ENCODE data around the gene FALEC. TPM values are rescaled to one million over a fixed set of nuclear protein-coding genes. Genes with fewer than 3 reads are reported as not detected.

FALEC gene
- polyA plus RNA-seq, 1 donor (not counting 4 experiments of a cell fraction or from before 2014, with no cell fraction given), result 0.12 TPM

DNA sequence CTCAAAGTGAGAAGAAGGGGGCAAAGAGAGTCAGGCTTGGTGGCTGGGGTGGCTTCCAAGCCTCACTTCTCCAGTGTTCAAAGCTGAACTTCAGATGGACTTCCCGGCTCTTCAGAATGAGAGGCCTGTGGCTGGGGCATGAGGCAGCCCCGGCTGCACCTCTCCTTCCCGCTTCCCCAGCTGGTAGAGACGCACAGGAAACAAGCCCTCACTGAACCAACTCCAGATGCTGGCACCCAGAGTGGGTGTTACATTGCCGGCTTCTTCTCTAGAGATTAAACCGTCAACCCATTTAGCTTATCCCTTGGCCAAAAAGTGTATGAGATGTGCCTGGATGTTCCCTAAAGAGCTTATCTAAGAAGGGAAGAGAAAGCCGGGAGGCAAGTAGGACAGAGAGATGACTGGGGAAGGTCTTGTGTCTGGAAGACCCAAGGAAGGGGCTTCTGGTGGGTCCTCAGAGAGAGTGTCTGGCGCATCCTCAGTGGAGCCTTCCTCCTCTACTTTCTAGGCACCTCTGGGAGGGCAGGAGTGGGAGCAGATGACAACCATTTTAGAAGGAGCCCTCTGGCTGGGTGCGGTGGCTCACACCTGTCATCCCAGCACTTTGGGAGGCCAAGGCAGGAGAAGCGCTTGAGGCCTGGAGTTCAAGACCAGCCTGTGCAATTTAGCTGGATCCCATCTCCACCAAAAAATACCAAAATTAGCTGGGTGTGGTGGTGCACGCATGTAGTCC lies 35.7 kb downstream of the FALEC start:
- Histone ChIP-seq H3K36me3 (ENCODE audit: control insufficient read depth in 2 of 2, extremely low read depth in 1 of 2, insufficient read depth in 2 of 2, low read length in 2 of 2) (no peaks in the 10 kb centered on the region), H4K20me1 (ENCODE audit: control insufficient read depth, extremely low read depth, insufficient read depth, low read length) (no peaks in the 10 kb centered on the region), H2AFZ (ENCODE audit: control insufficient read depth, low read length) (no peak overlapping the region), H3K79me2 (ENCODE audit: control insufficient read depth, insufficient read depth, low read length) (no peaks in the 10 kb centered on the region), H3K4me2 (ENCODE audit: control insufficient read depth, extremely low read depth, insufficient read depth, low read depth, low read length) (no peak overlapping the region), H3K9me1 (ENCODE audit: control insufficient read depth, extremely low read depth, insufficient read depth, low read length) (no peaks in the 10 kb centered on the region), H3K27me3 (ENCODE audit: control insufficient read depth, extremely low read depth, insufficient read depth, low read length) (no peaks in the 10 kb centered on the region), H3K9me3 (ENCODE audit: control insufficient read depth, low read depth, low read length) (no peaks in the 10 kb centered on the region), H3K4me3 (ENCODE audit: control insufficient read depth in 2 of 3, extremely low read depth in 1 of 3, insufficient read depth in 2 of 3, low read depth in 1 of 3, low read length in 3 of 3) (no peak overlapping the region), H3K4me1 (ENCODE audit: control insufficient read depth, extremely low read depth, insufficient read depth, low read length) (peaks cover 19% of the 10 kb centered on the region), H3K27ac (ENCODE audit: control insufficient read depth, insufficient read depth, low read length) (no peak overlapping the region), H3K9ac (ENCODE audit: control insufficient read depth, extremely low read depth, insufficient read depth, low read length) (no peak overlapping the region)
- DNase-seq (ENCODE audit: low read depth, low spot score), result no peak
- dilution Hi-C loops (cut with MboI; ENCODE audit: extremely low pct_ligation_motif_present, low sequenced_read_pairs), result no loop called here
- no peak for FAIRE-seq
- TF ChIP-seq EZH2 (IDR thresholded peaks at IDR 0.05; ENCODE audit: low read length), result no peak
- TF ChIP-seq, protein P1, sequence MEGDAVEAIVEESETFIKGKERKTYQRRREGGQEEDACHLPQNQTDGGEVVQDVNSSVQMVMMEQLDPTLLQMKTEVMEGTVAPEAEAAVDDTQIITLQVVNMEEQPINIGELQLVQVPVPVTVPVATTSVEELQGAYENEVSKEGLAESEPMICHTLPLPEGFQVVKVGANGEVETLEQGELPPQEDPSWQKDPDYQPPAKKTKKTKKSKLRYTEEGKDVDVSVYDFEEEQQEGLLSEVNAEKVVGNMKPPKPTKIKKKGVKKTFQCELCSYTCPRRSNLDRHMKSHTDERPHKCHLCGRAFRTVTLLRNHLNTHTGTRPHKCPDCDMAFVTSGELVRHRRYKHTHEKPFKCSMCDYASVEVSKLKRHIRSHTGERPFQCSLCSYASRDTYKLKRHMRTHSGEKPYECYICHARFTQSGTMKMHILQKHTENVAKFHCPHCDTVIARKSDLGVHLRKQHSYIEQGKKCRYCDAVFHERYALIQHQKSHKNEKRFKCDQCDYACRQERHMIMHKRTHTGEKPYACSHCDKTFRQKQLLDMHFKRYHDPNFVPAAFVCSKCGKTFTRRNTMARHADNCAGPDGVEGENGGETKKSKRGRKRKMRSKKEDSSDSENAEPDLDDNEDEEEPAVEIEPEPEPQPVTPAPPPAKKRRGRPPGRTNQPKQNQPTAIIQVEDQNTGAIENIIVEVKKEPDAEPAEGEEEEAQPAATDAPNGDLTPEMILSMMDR (optimal IDR thresholded peaks at IDR 0.05 in 1 of 3, IDR thresholded peaks at IDR 0.05 in 1 of 3, conservative IDR thresholded peaks at IDR 0.05 in 1 of 3; ENCODE audit: extremely low read depth in 1 of 3, insufficient read depth in 2 of 3, low read length in 3 of 3), result no peak

DNA sequence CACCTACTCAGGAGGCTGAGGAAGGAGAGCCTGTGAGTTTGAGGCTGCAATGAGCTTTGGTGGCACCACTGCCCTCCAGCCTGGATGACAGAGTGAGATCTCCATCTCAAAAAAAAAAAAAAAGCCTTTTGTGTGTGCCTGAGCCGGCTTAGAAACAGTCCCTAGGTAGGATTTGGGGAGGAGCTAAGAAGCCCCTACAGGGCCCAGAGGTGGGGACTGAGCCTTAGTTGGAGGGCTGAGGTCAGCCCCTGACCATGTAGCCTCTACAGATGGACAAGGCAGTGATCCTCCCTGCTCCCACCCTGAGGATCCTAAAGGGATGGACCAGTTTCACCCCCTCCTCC lies 36.2 kb downstream of the FALEC start:
- H3K4me1 ChIP-seq (ENCODE audit: control insufficient read depth, extremely low read depth, insufficient read depth, low read length), result peaks cover 19% of the 10 kb centered on the region
- DNase-seq (ENCODE audit: low read depth, low spot score) (no peak), FAIRE-seq (no peak)
- no peaks in the 10 kb centered on the region for H4K20me1 ChIP-seq (ENCODE audit: control insufficient read depth, extremely low read depth, insufficient read depth, low read length)
- H2AFZ ChIP-seq (ENCODE audit: control insufficient read depth, low read length), result no peak overlapping the region
- no peaks in the 10 kb centered on the region for H3K79me2 ChIP-seq (ENCODE audit: control insufficient read depth, insufficient read depth, low read length)
- no peak overlapping the region for H3K27ac ChIP-seq (ENCODE audit: control insufficient read depth, insufficient read depth, low read length)
- TF ChIP-seq, protein P1 (optimal IDR thresholded peaks at IDR 0.05 in 1 of 3, IDR thresholded peaks at IDR 0.05 in 1 of 3, conservative IDR thresholded peaks at IDR 0.05 in 1 of 3; ENCODE audit: extremely low read depth in 1 of 3, insufficient read depth in 2 of 3, low read length in 3 of 3), result no peak
- TF ChIP-seq EZH2 (IDR thresholded peaks at IDR 0.05; ENCODE audit: low read length), result no peak
- no peak overlapping the region for H3K4me2 ChIP-seq (ENCODE audit: control insufficient read depth, extremely low read depth, insufficient read depth, low read depth, low read length)
- H3K4me3 ChIP-seq (ENCODE audit: control insufficient read depth in 2 of 3, extremely low read depth in 1 of 3, insufficient read depth in 2 of 3, low read depth in 1 of 3, low read length in 3 of 3), result no peak overlapping the region
- no peaks in the 10 kb centered on the region for H3K27me3 ChIP-seq (ENCODE audit: control insufficient read depth, extremely low read depth, insufficient read depth, low read length)
- no peak overlapping the region for H3K9ac ChIP-seq (ENCODE audit: control insufficient read depth, extremely low read depth, insufficient read depth, low read length)
- peaks cover 0 to 1% of the 10 kb centered on the region in 2 experiments for H3K36me3 ChIP-seq (ENCODE audit: control insufficient read depth in 2 of 2, extremely low read depth in 1 of 2, insufficient read depth in 2 of 2, low read length in 2 of 2)
- H3K9me3 ChIP-seq (ENCODE audit: control insufficient read depth, low read depth, low read length), result no peaks in the 10 kb centered on the region
- dilution Hi-C loops (cut with MboI; ENCODE audit: extremely low pct_ligation_motif_present, low sequenced_read_pairs), result no loop called here
- no peaks in the 10 kb centered on the region for H3K9me1 ChIP-seq (ENCODE audit: control insufficient read depth, extremely low read depth, insufficient read depth, low read length)
